Measurements from ENCODE around the gene FAM72C.
"Not testable (repeated sequence)": the region's sequence is repeated elsewhere in the genome, so short reads cannot be mapped to it uniquely, and the experiment has no call there.

FAM72C gene

GRCh38 chr1:143971924-143972700 lies at the start of gene FAM72C:
Gene FAM72C, minus strand, starts transcription at chr1:143971986. Its CDS starts 845 bp downstream, at chr1:143971141.
- DNase-seq (ENCODE audit: low read depth), result not testable (repeated sequence)

DNA sequence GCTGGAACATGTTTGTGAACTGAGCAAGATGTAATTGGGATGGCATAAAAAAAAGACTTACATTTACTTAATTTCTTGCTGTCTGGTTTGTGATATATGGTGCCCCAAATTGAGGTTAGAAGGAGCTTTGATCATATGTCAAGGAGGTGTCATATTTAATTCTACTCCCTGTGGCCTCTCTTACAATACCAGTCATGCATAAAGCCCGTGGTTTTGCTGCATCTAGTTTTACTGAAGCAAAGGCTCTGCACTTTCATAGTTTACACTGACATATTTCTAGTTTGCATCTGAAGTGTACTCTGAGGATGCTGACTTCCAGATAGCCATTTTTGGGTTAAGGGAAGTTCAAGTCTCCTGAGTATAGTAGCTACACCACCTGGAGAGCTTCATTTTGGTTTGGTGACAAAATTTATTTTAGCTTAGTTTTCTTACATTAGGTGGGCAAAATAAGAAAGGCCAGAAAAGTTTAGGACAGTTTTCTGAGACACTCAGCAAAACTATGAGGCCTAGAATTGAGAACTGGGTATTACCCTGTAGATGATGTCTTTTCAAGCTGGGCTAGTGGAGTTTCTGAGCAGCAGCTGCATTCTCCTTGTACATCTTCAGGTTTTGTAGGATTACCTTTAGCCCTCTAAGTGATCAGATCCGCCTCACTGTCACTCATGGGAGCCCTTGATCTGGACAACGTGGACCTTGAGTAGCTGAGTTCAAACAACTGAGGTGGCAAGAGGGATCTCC lies 48.4 kb upstream of the FAM72C start:
- DNase-seq (ENCODE audit: low read depth), result not testable (repeated sequence)

DNA sequence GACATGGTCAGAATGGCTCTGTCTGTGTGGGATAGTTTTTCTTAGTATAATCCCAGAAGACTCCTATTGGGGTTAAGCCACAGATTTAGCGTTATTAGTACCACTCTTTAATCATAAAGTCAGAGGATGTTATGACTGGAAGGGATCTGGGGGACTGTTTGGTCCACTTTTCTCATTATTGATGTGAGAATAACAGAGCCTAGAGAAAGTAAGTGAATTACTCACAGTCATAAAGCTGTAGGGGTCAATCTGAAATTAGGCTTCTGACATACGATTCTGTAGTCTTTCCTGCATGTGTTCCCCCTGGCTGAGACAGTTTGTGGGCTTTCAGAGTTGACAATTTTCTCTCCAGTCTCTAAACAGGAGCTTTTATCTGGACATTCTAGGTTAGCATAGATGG lies 47.3 kb upstream of the FAM72C start:
- DNase-seq (ENCODE audit: low read depth), result not testable (repeated sequence)

GRCh38 chr1:144015180-144015966 lies 43.6 kb upstream of the FAM72C start:
- DNase-seq (ENCODE audit: low read depth), result not testable (repeated sequence)

DNA sequence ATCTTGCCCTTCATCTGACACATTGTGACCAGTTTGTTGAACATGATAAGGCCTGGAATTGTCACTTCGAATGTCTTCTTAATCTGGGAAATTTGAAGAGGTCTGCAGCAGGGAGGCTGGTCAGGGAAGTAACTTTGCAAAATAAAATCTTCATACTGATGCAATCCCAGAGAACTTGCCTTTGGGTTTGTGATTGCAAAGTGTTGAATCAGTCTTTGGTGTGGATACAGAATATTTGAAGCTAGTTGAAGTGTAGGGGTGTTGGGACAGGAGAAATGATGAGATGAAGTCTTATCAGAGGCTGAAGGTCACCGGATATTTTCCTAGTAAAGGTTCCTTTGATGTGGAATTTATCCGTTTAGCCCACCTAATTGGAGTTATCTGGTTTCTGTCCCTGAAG lies 42.7 kb upstream of the FAM72C start:
- DNase-seq (ENCODE audit: low read depth), result not testable (repeated sequence)

DNA sequence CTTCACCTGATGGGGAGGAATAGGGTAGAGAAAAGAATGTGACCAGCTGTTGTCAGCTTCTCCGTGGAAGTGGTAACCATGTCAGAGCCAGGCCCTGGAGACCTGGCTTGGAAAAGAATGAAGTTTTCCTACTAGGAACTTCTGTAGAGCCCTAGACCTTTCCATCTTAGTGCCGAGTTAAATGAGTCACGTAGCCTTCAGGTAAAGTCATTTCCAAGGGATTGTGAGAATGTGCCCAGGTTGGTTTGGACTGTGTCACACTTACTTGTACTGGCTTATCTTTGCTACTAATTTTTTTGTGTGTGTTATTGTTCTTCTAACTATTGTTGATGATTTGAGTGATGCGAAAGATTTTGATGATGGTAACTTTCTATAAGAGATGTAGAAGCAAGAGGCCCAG lies 42.3 kb upstream of the FAM72C start:
- DNase-seq (ENCODE audit: low read depth), result not testable (repeated sequence)

- not testable (repeated sequence) for DNase-seq (ENCODE audit: low read depth)
Observed at GRCh38 chr1:144012168-144012733, 40.5 kb upstream of the FAM72C start.

GRCh38 chr1:144009410-144009809 lies 37.6 kb upstream of the FAM72C start:
- not testable (repeated sequence) for DNase-seq (ENCODE audit: low read depth)

GRCh38 chr1:144004259-144004658 lies 32.5 kb upstream of the FAM72C start:
- not testable (repeated sequence) for DNase-seq (ENCODE audit: low read depth)

DNA sequence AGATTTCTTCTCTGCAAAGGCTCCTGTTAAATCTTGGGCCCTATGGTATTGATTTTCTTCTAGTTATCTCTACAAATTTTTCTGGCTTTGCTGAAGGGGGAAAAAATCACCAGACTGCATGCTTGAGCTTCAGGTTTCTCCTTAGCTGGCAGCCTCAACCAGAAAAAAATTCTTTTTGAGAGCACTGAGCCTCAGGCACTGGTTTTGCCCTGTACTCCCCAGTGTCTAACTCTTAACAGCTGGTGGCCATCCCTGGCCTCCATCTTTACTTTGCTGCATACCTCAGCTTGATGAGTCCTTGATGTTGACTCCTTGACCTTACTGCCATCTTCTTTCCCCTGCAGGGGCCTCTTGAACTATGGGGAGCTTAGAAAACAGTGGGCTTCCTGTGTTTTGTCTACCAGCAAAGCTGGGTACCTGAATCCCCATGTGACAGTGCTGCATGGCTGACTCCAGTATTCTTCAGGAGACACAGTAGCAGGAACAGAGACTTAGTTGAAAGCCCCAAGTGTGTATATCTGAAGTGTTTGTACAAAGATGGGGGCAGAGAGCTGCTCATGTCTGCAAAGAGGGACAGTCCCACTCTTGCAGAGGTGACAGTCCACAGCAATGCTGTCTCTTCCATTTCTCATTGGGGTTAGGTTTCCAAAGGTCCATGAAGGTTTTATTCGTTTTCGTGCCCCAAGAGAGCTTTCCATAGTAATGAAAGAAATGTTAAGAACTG lies 31.7 kb upstream of the FAM72C start:
- not testable (repeated sequence) for DNase-seq (ENCODE audit: low read depth)

GRCh38 chr1:144002141-144002881 lies 30.5 kb upstream of the FAM72C start:
- DNase-seq (ENCODE audit: low read depth), result not testable (repeated sequence)

- not testable (repeated sequence) for DNase-seq (ENCODE audit: low read depth)
Observed at GRCh38 chr1:144001077-144001476, 29.3 kb upstream of the FAM72C start.

DNA sequence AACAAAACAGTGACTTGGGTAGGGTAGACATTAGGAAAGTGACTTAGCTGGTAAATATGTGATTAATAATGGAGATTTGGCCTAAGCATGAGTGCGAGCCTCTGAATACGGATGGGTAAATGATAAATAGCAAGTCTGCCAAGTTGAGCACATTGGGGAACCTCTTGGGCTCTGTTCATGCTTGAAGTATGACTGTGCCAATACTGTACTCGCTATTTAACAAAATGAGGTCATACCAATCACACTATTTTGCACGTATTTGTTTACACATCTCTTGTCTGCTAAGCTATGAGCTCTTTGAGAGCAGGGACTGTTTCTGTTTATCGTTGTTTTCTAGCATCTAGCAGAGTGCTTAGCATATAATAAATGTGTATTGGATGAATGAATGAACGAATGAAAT lies 24.2 kb upstream of the FAM72C start:
- not testable (repeated sequence) for DNase-seq (ENCODE audit: low read depth)

- DNase-seq (ENCODE audit: low read depth), result not testable (repeated sequence)
Observed at GRCh38 chr1:143993301-143993907, 21.6 kb upstream of the FAM72C start.

- DNase-seq (ENCODE audit: low read depth), result not testable (repeated sequence)
Observed at GRCh38 chr1:143990699-143991098, 18.9 kb upstream of the FAM72C start.

GRCh38 chr1:143989719-143990118 lies 17.9 kb upstream of the FAM72C start:
- DNase-seq (ENCODE audit: low read depth), result not testable (repeated sequence)

- DNase-seq (ENCODE audit: low read depth), result not testable (repeated sequence)
Observed at GRCh38 chr1:143989427-143989712, 17.6 kb upstream of the FAM72C start.

DNA sequence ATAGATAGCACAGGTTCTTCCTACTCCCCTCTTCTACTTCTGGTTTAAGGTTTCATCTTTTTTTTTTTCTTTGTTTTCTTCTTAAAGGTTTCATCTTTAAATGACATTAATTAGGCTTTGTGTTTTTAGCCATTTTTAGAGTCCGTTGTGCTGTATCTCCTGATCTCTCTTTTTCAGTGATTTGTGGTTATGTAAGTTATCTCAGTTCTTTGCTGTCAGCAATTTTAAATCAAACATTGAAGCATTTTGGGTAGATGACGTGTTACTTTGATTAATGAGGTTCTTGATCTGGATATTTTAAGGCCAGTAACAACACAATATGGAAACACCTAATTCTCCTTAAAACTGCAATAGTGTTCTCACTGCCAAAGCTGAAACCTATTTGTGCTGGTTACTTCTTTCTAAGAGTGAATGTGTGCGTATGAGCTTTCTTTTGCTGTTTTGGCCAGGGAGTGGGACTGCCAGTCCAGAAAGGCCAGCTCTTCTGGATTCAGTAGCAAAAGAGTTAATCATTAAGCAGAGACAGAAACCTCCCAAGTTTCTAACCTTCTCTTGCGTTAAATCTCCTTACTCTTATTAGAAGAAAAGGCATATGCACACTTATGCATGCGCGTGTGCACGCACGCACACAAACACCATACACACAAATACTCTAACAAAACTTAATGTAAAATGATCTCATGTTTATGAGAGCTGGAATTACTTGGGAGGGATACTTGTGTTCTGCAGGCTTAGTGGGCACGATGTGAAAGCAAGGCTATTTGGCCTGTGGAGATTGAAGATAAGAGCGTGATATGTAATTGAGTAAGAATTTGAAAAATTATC lies 17.0 kb upstream of the FAM72C start:
- DNase-seq (ENCODE audit: low read depth), result not testable (repeated sequence)

- not testable (repeated sequence) for DNase-seq (ENCODE audit: low read depth)
Observed at GRCh38 chr1:143987868-143988267, 16.1 kb upstream of the FAM72C start.
